MM.1S (cell line): ENCODE measurements around the gene UNC13B.
A peak's percentile ranks its signal among the peaks of the same experiment; 100 is the strongest.

Source experiments
- DNase-seq: peaks from one replicate; pipeline ENCODE4 v3.0.0-alpha.2; 2015
- H2AFZ ChIP-seq: fragments of 300-600 bp; sonication (generic); 2 replicates; pipeline ENCODE4 v1.6.0; 2016; ENCODE audit warnings: antibody characterized with exemption, low read length
- H3F3A ChIP-seq: fragments of 300-600 bp; sonication (generic); 2 replicates; pipeline ENCODE4 v1.6.1; 2016; ENCODE audit warnings: mild to moderate bottlenecking, antibody characterized with exemption, low read length, moderate library complexity, mixed read lengths; ENCODE audit not compliant: insufficient read depth
- H3K27ac ChIP-seq: fragments of 300-600 bp; sonication (generic); 2 replicates; pipeline ENCODE4 v1.5.1; 2016; ENCODE audit warnings: mild to moderate bottlenecking, low read length
- H3K27me3 ChIP-seq: fragments of 300-600 bp; sonication (generic); replicated peaks from 2 replicates; pipeline ENCODE4 v1.6.0; 2016; ENCODE audit warnings: low read length; ENCODE audit not compliant: insufficient read depth
- H3K36me3 ChIP-seq: fragments of 300-600 bp; sonication (generic); replicated peaks from 2 replicates; pipeline ENCODE4 v1.6.1; 2016; ENCODE audit warnings: mild to moderate bottlenecking, low read length, mixed read lengths; ENCODE audit not compliant: insufficient read depth
- H3K4me1 ChIP-seq: fragments of 300-600 bp; sonication (generic); 2 replicates; pipeline ENCODE4 v1.6.1; 2016; ENCODE audit warnings: low read length, mixed read lengths
- H3K4me2 ChIP-seq: fragments of 300-600 bp; sonication (generic); 2 replicates; pipeline ENCODE4 v1.6.0; 2016; ENCODE audit warnings: low read depth, low read length
- H3K4me3 ChIP-seq: fragments of 300-600 bp; sonication (generic); 2 replicates; pipeline ENCODE4 v1.5.1; 2016; ENCODE audit warnings: low read length, mixed read lengths
- H3K79me2 ChIP-seq: fragments of 300-600 bp; sonication (generic); 2 replicates; pipeline ENCODE4 v1.6.1; 2016; ENCODE audit warnings: mixed run types, low read length, mixed read lengths
- H3K9ac ChIP-seq: fragments of 300-600 bp; sonication (generic); 2 replicates; pipeline ENCODE4 v1.6.1; 2016; ENCODE audit warnings: low read length, mixed read lengths
- H3K9me2 ChIP-seq: fragments of 300-600 bp; sonication (generic); replicated peaks from 2 replicates; pipeline ENCODE4 v1.6.1; 2016; ENCODE audit warnings: mild to moderate bottlenecking, low read length, mixed read lengths; ENCODE audit not compliant: insufficient read depth
- H3K9me3 ChIP-seq: fragments of 300-600 bp; sonication (generic); replicated peaks from 2 replicates; pipeline ENCODE4 v1.6.1; 2016; ENCODE audit warnings: mild to moderate bottlenecking, low read length, mixed read lengths; ENCODE audit not compliant: insufficient read depth
- H4K20me1 ChIP-seq: fragments of 300-600 bp; sonication (generic); 2 replicates; pipeline ENCODE4 v1.6.1; 2016; ENCODE audit warnings: mild to moderate bottlenecking, low read length, moderate library complexity, mixed read lengths; ENCODE audit not compliant: insufficient read depth
- CTCF ChIP-seq: fragments of 300-600 bp; sonication (generic); IDR thresholded peaks from 2 replicates; pipeline ENCODE4 v1.5.1; 2016; ENCODE audit warnings: antibody characterized with exemption, low read length, mixed read lengths
- EZH2 ChIP-seq: fragments of 300-600 bp; sonication (generic); optimal IDR thresholded peaks from 2 replicates; pipeline ENCODE3; 2017; ENCODE audit warnings: low read depth, mild to moderate bottlenecking, antibody characterized with exemption, low read length, mixed read lengths
- EZH2phosphoT487 ChIP-seq: fragments of 300-600 bp; sonication (generic); IDR thresholded peaks from 2 replicates; pipeline ENCODE4 v1.6.1; 2018; ENCODE audit warnings: antibody characterized with exemption, low read length

Gene UNC13B

GRCh38 chr9:35114840-35115628, 46.8 kb upstream of the UNC13B start:
- Histone ChIP-seq H3K4me1 (peaks cover 28% of the 10 kb centered on the region), H3K4me2 (peak overlapping the region; percentile 99), H2AFZ (peak overlapping the region; percentile 82), H3K27ac (peak overlapping the region; percentile 66; the same call in 1 of the 2 replicates), H3K36me3 (no peaks in the 10 kb centered on the region), H3K9ac (peak overlapping the region; percentile 53), H3K9me3 (no peaks in the 10 kb centered on the region), H3K9me2 (no peaks in the 10 kb centered on the region), H3K79me2 (peaks cover 16% of the 10 kb centered on the region), H3K4me3 (peak overlapping the region; percentile 84), H4K20me1 (no peaks in the 10 kb centered on the region), H3F3A (peaks cover 21% of the 10 kb centered on the region; the same call in 1 of the 2 replicates), H3K27me3 (no peaks in the 10 kb centered on the region)
- no peak for TF ChIP-seq EZH2phosphoT487
- TF ChIP-seq CTCF = no peak
- no peak for TF ChIP-seq EZH2
- DNase-seq = peak; percentile 66

- no peaks in the 10 kb centered on the region for H3K9me2 ChIP-seq
- peak within 1 kb of the TSS; percentile 66 for H3K27ac ChIP-seq
- peak within 1 kb of the TSS; percentile 84 for H3K4me3 ChIP-seq
- H3K4me1 ChIP-seq = peaks cover 24% of the 10 kb centered on the region
- DNase-seq = peak; percentile 98
- no peaks in the 10 kb centered on the region for H3K36me3 ChIP-seq
- no peaks in the 10 kb centered on the region for H4K20me1 ChIP-seq
- H3K9ac ChIP-seq = peak within 1 kb of the TSS; percentile 53
- H3K9me3 ChIP-seq = no peaks in the 10 kb centered on the region
- H3K4me2 ChIP-seq = peak within 1 kb of the TSS; percentile 99
- H2AFZ ChIP-seq = peak within 1 kb of the TSS; percentile 82
- peaks cover 12% of the 10 kb centered on the region for H3K79me2 ChIP-seq
- H3F3A ChIP-seq = peaks cover 21% of the 10 kb centered on the region; the same call in 1 of the 2 replicates
- H3K27me3 ChIP-seq = no peaks in the 10 kb centered on the region
- TF ChIP-seq EZH2 (no peak), EZH2phosphoT487 (no peak), CTCF (no peak)
These were observed 45.9 kb upstream of the UNC13B start, which contains the start of gene ATOSB for GRCh38 chr9:35115680-35116538. ATOSB (minus strand) TSS chr9:35115862; CDS start chr9:35108274, 7,588 bp downstream.

- peak overlapping the region; percentile 53 for H3K9ac ChIP-seq
- no peaks in the 10 kb centered on the region for H4K20me1 ChIP-seq
- H3K36me3 ChIP-seq = no peaks in the 10 kb centered on the region
- no peak for DNase-seq
- peak overlapping the region; percentile 99 for H3K4me2 ChIP-seq
- TF ChIP-seq EZH2 (no peak), EZH2phosphoT487 (no peak), CTCF (no peak)
- H3K4me3 ChIP-seq = peak overlapping the region; percentile 84
- peaks cover 10% of the 10 kb centered on the region; the same call in 1 of the 2 replicates for H3K79me2 ChIP-seq
- no peaks in the 10 kb centered on the region for H3K9me2 ChIP-seq
- peaks cover 21% of the 10 kb centered on the region; the same call in 1 of the 2 replicates for H3F3A ChIP-seq
- peaks cover 21% of the 10 kb centered on the region for H3K4me1 ChIP-seq
- no peaks in the 10 kb centered on the region for H3K9me3 ChIP-seq
- H3K27me3 ChIP-seq = no peaks in the 10 kb centered on the region
- peak overlapping the region; percentile 66; the same call in 1 of the 2 replicates for H3K27ac ChIP-seq
- H2AFZ ChIP-seq = peak overlapping the region; percentile 82
These were observed 45.3 kb upstream of the UNC13B start for GRCh38 chr9:35116539-35116897.
